ENCODE measurements around the gene TRIM26. TPM values are rescaled to one million over a fixed set of nuclear protein-coding genes. Genes with fewer than 3 reads are reported as not detected.

Gene TRIM26
- total and polyA plus RNA-seq, 2 donors (not counting 3 experiments of a cell fraction or from before 2014, with no cell fraction given): 30.4 to 34.5 TPM

GRCh38 chr6:30188541-30188940, 24.7 kb downstream of the TRIM26 start:
- POLR2A ChIA-PET: no interaction called here
- H3K27ac ChIP-seq (ENCODE audit: insufficient read depth, low read depth, low read length): no peak overlapping the region
- H3K9ac ChIP-seq (replicated peaks; ENCODE audit: extremely low read depth, insufficient read depth, low read length): no peak overlapping the region
- H3K27me3 ChIP-seq (ENCODE audit: control insufficient read depth in 2 of 2, insufficient read depth in 2 of 2, low read length in 2 of 2): no peaks in the 10 kb centered on the region
- H2AFZ ChIP-seq (ENCODE audit: low read depth, low read length): no peak overlapping the region
- dilution Hi-C loops (cut with MboI; ENCODE audit: extremely low pct_ligation_motif_present, low sequenced_read_pairs): no loop called here
- TF ChIP-seq MAX (IDR thresholded peaks at IDR 0.05; ENCODE audit: insufficient read depth, insufficient read length) (no peak), POLR2A (IDR thresholded peaks at IDR 0.05; ENCODE audit: low read depth, low read length) (no peak), FOS (IDR thresholded peaks at IDR 0.05; ENCODE audit: borderline replicate concordance, insufficient read depth, low read length) (no peak), MYC (IDR thresholded peaks at IDR 0.05; ENCODE audit: low read depth, low read length) (no peak), CTCF (IDR thresholded peaks at IDR 0.05; ENCODE audit: extremely low read depth in 1 of 2, insufficient read depth in 1 of 2, low read depth in 1 of 2, low read length in 2 of 2) (no peak), GATA2 (IDR thresholded peaks at IDR 0.05; ENCODE audit: insufficient read depth, insufficient read length, low read depth, low read length) (no peak), JUN (IDR thresholded peaks at IDR 0.05; ENCODE audit: borderline replicate concordance, insufficient read depth, insufficient read length, low read depth) (no peak), POLR2AphosphoS5 (IDR thresholded peaks at IDR 0.05; ENCODE audit: insufficient read depth, low read depth, low read length) (no peak), EZH2 (IDR thresholded peaks at IDR 0.05; ENCODE audit: borderline replicate concordance, low read depth, low read length, severe bottlenecking) (no peak)
- H3K36me3 ChIP-seq (ENCODE audit: control insufficient read depth in 2 of 2, extremely low read depth in 1 of 2, insufficient read depth in 2 of 2, low read length in 2 of 2): peaks cover 16 to 24% of the 10 kb centered on the region in 2 experiments
- no peak for FAIRE-seq
- H3K9me1 ChIP-seq (replicated peaks; ENCODE audit: control insufficient read depth, extremely low read depth, insufficient read depth, low read length): no peaks in the 10 kb centered on the region
- no peak for DNase-seq (ENCODE audit: low read depth, low spot score)
- intact Hi-C loops (cut with micrococcal nuclease): no loop called here
- no peaks in the 10 kb centered on the region for H3K4me1 ChIP-seq (ENCODE audit: control insufficient read depth, extremely low read depth, insufficient read depth, low read length)
- H4K20me1 ChIP-seq (replicated peaks; ENCODE audit: control insufficient read depth, extremely low read depth, insufficient read depth, low read length): no peaks in the 10 kb centered on the region
- H3K4me3 ChIP-seq (replicated peaks in 1 of 3; ENCODE audit: insufficient read depth in 1 of 3, low read depth in 1 of 3, low read length in 3 of 3): no peak overlapping the region
- no peaks in the 10 kb centered on the region for H3K79me2 ChIP-seq (ENCODE audit: control insufficient read depth, insufficient read depth, low read length)
- BruUV-seq (replicated peaks): no TSS peak
- H3K4me2 ChIP-seq (ENCODE audit: insufficient read depth, low read length): no peak overlapping the region
- CTCF ChIA-PET: interaction anchor here (0.8 to 1.4 kb wide), 2 partner anchors 58 to 86 kb away, joined by 3 read pairs; no protein-coding TSS in a partner anchor
- H3K9me3 ChIP-seq (replicated peaks; ENCODE audit: control insufficient read depth, insufficient read depth, low read length): no peaks in the 10 kb centered on the region
